Muscle layer of duodenum (tissue), 2 donors: ENCODE results near the gene PPFIBP1.
"Not testable (repeated sequence)": the region's sequence is repeated elsewhere in the genome, so short reads cannot be mapped to it uniquely, and the experiment has no call there.

Experiments used
- H3K27ac ChIP-seq: one replicate; pipeline ENCODE4 v1.7.0; 2013; ENCODE audit warnings: mild to moderate bottlenecking, low read length
- H3K27me3 ChIP-seq: one replicate; pipeline ENCODE4 v1.7.0; 2013; ENCODE audit warnings: low read depth, mild to moderate bottlenecking, control low read depth, low read length
- H3K36me3 ChIP-seq, 2 donors: one replicate each; pipeline ENCODE4 v1.7.0; 2013; ENCODE audit warnings: low read length in 2 of 2, control low read depth in 1 of 2, mild to moderate bottlenecking in 1 of 2; ENCODE audit not compliant: insufficient read depth in 2 of 2, control insufficient read depth in 1 of 2
- H3K4me1 ChIP-seq, 2 donors: one replicate each; pipeline ENCODE4 v1.7.0; 2013; ENCODE audit warnings: low read length in 2 of 2, mild to moderate bottlenecking in 2 of 2, control low read depth in 1 of 2, moderate library complexity in 1 of 2; ENCODE audit not compliant: insufficient read depth in 2 of 2, control insufficient read depth in 1 of 2
- H3K4me3 ChIP-seq, 2 donors: one replicate each; pipeline ENCODE4 v1.7.0; 2013; ENCODE audit warnings: low read length in 2 of 2, low read depth in 1 of 2, mild to moderate bottlenecking in 1 of 2
- H3K9me3 ChIP-seq, 2 donors: one replicate each; pipeline ENCODE4 v1.7.0; 2013; ENCODE audit warnings: low read length in 2 of 2, control low read depth in 1 of 2, mild to moderate bottlenecking in 1 of 2; ENCODE audit not compliant: control insufficient read depth in 1 of 2
- donor health status: healthy.

PPFIBP1 gene

GRCh38 chr12:27583057-27583797, 59.2 kb downstream of the PPFIBP1 start:
- no peaks in the 10 kb centered on the region for H3K9me3 ChIP-seq
- no peaks in the 10 kb centered on the region for H3K27me3 ChIP-seq
- peaks cover 0 to 10% of the 10 kb centered on the region in 2 donors for H3K4me1 ChIP-seq
- H3K4me3 ChIP-seq: no peak overlapping the region
- peaks cover 0 to 6% of the 10 kb centered on the region in 2 donors for H3K36me3 ChIP-seq
- H3K27ac ChIP-seq: no peak overlapping the region

GRCh38 chr12:27583981-27584380, 60.0 kb downstream of the PPFIBP1 start:
- Histone ChIP-seq H3K9me3 (no peaks in the 10 kb centered on the region), H3K27ac (no peak overlapping the region), H3K27me3 (no peaks in the 10 kb centered on the region), H3K36me3 (peaks cover 0 to 3% of the 10 kb centered on the region in 2 donors), H3K4me3 (no peak overlapping the region), H3K4me1 (peaks cover 0 to 10% of the 10 kb centered on the region in 2 donors)

GRCh38 chr12:27585739-27586265, 61.8 kb downstream of the PPFIBP1 start:
- peaks cover 0 to 10% of the 10 kb centered on the region in 2 donors for H3K4me1 ChIP-seq
- H3K4me3 ChIP-seq: no peak overlapping the region
- no peaks in the 10 kb centered on the region for H3K36me3 ChIP-seq
- no peaks in the 10 kb centered on the region for H3K9me3 ChIP-seq
- H3K27ac ChIP-seq: no peak overlapping the region
- H3K27me3 ChIP-seq: no peaks in the 10 kb centered on the region

- not testable (repeated sequence) for H3K27ac ChIP-seq, H3K4me3 ChIP-seq, H3K27me3 ChIP-seq, H3K4me1 ChIP-seq, H3K9me3 ChIP-seq, H3K36me3 ChIP-seq
Measured at GRCh38 chr12:27588075-27588730, 64.2 kb downstream of the PPFIBP1 start.

- Histone ChIP-seq H3K9me3 (no peaks in the 10 kb centered on the region), H3K4me3 (no peak overlapping the region), H3K4me1 (no peaks in the 10 kb centered on the region), H3K27ac (no peak overlapping the region), H3K27me3 (no peaks in the 10 kb centered on the region), H3K36me3 (no peaks in the 10 kb centered on the region)
Measured at GRCh38 chr12:27588776-27589175, 64.8 kb downstream of the PPFIBP1 start.

DNA sequence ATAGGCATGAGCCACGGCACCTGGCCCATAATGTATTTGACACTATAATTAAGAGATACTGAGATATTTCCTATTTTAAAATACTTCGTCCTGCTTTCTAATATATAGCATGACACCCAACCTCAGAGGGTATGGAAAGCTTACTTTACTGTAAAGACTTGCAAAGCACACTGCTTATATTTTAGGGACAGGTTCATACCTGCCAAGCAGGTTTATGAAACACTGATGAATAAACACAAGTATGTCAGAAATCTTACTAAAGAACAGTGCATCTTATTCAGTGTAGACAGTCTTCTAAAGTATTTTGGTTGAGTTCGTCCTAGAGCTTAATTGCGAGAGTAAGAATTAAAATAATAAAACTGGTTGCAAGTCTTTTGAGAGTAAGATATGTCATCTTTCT, 65.4 kb downstream of the PPFIBP1 start:
- H3K27ac ChIP-seq: no peak overlapping the region
- H3K9me3 ChIP-seq: no peaks in the 10 kb centered on the region
- H3K36me3 ChIP-seq: no peaks in the 10 kb centered on the region
- no peaks in the 10 kb centered on the region for H3K4me1 ChIP-seq
- no peak overlapping the region for H3K4me3 ChIP-seq
- H3K27me3 ChIP-seq: no peaks in the 10 kb centered on the region

GRCh38 chr12:27591698-27592097, 67.7 kb downstream of the PPFIBP1 start:
- not testable (repeated sequence) for H3K27ac ChIP-seq, H3K27me3 ChIP-seq, H3K4me1 ChIP-seq, H3K4me3 ChIP-seq, H3K36me3 ChIP-seq, H3K9me3 ChIP-seq

GRCh38 chr12:27592548-27592947, 68.5 kb downstream of the PPFIBP1 start:
- no peaks in the 10 kb centered on the region for H3K27me3 ChIP-seq
- H3K36me3 ChIP-seq: no peaks in the 10 kb centered on the region
- no peak overlapping the region for H3K4me3 ChIP-seq
- H3K9me3 ChIP-seq: no peaks in the 10 kb centered on the region
- no peak overlapping the region for H3K27ac ChIP-seq
- no peaks in the 10 kb centered on the region for H3K4me1 ChIP-seq

DNA sequence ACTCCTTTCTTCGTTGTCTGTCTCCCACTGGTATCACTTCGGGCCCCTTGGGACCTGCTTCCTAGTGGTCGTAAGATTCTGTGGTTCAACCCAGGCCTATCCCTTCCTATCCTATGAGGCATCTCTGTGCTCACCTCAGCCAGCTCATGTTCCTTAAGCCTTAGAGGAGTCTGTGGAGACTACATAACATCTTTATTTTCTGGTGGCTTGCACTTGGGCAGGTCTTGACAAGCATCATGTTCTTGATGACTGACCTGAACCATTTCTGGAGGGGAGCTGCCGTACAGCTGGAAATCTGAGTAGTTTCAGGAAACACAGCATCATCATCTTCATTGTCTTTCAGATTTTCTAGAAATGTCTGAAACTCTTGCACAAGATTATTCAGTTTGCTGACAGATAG, 69.3 kb downstream of the PPFIBP1 start:
- no peaks in the 10 kb centered on the region for H3K27me3 ChIP-seq
- H3K9me3 ChIP-seq: no peaks in the 10 kb centered on the region
- H3K4me3 ChIP-seq: no peak overlapping the region
- H3K27ac ChIP-seq: peak overlapping the region; percentile 20
- H3K4me1 ChIP-seq: no peaks in the 10 kb centered on the region
- no peaks in the 10 kb centered on the region for H3K36me3 ChIP-seq

DNA sequence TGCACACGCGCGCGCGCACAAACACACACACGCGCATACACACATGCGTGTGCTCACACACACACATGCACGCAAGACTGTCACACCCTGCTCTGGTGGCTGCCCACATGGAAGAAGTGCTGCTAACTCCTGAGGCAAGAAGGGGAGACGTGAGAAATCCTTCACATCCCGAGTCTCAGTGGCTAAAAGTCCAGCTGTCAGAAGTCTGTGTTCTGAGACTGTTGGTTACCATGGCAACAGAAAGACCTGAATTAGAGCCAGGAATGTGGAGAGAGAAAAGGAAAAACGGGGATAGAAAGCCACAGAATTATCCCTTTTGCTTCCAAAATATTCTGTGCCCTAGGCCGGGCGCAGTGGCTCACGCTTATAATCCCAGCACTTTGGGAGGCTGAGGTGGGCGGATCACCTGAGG, 71.2 kb downstream of the PPFIBP1 start:
- Histone ChIP-seq H3K36me3 (no peaks in the 10 kb centered on the region), H3K27me3 (no peaks in the 10 kb centered on the region), H3K9me3 (no peaks in the 10 kb centered on the region), H3K4me1 (peaks cover 0 to 12% of the 10 kb centered on the region in 2 donors), H3K27ac (no peak overlapping the region), H3K4me3 (no peak overlapping the region)

DNA sequence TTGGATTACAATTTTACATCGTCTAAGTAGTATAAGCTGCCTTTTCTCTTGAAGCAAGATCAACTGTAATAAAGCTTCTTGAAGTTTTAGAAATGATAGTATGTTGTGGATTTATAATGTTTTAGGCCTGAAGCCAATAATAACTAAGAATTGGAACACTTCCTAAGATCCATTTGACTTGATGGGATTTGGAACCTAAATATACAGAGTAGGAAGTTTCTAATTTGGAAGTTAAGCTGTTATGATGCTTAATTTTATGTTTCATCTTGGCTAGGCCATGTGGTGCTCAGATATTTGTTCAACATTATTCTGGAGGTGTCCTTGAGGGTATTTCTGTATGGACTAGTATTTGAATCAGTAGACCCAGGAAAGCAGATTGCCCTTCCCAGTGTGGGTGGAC, 74.9 kb downstream of the PPFIBP1 start:
- not testable (repeated sequence) for H3K36me3 ChIP-seq, H3K27me3 ChIP-seq, H3K27ac ChIP-seq, H3K4me3 ChIP-seq, H3K9me3 ChIP-seq
- H3K4me1 ChIP-seq: peaks cover 0 to 26% of the 10 kb centered on the region in 2 donors
